GM21423 (cell line): ENCODE results near the gene USP6NL.
A peak's percentile ranks its signal among the peaks of the same experiment; 100 is the strongest.
"Not testable (repeated sequence)": the region's sequence is repeated elsewhere in the genome, so short reads cannot be mapped to it uniquely, and the experiment has no call there.

Experiments used
- ATAC-seq: cut with Tn5 transposase; IDR thresholded peaks from one replicate; pipeline ENCODE4 v1.9.1; 2021; ENCODE audit warnings: mild to moderate bottlenecking, moderate library complexity; ENCODE audit not compliant: unreplicated experiment

USP6NL gene

DNA sequence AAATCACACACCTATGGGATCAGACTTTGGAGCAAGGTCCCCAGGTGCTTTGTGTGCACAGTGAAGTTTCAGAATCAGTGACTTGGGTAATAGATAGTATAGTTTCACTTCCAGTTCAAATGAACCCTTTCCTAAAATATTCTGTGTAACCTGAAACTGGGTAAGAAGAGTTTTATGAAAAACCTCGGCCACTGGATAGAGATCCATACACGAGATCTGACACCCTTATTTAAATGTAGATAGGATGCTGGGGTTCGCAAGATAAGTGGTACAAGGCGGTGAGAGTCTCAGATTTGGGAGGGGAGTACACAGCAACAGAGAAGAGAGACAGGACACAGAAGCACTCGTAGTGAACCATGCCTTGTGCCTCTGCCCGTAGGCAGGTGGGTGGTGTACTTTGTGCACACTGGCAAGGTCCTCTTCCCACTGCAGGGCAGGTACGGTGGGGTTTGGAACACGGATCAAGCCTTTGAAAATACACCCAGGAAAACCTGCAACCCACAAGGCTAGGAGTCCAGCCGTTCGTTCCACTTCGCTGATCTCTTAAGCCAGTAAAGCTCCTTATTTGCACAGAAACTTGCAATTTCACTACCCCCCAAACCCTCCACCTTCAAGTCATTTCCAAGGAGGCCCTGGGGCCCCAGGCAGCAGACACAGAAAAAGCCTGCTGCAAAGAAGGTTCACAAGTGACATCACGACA lies 162.8 kb downstream of the USP6NL start:
- peak; percentile 88 for ATAC-seq

- ATAC-seq, result peak; percentile 40
Measured at GRCh38 chr10:11448190-11448544, 163.3 kb downstream of the USP6NL start.

GRCh38 chr10:11447586-11447985 lies 163.9 kb downstream of the USP6NL start:
- no peak for ATAC-seq

DNA sequence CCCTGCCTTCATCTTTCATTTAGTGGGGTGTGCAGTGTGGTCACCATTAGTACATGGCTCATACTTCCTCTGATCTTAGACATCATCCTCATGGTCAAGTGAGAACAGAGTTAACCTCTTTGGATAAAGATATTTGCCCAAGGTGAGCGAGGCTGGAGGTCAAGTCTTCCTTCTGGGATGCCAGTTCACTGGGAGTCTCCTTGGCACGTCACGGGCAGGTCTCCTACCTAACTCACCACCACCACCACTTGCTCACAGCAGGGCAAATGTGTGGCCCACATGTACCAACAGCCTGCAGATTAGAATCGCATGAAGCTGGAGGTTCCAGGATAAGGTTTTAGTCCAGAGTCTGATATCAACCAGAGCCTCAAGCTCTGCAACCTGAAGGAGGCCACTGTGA lies 164.6 kb downstream of the USP6NL start:
- no peak for ATAC-seq

GRCh38 chr10:11446133-11446532 lies 165.3 kb downstream of the USP6NL start:
- no peak for ATAC-seq

- ATAC-seq, result no peak
Measured at GRCh38 chr10:11444531-11445228, 166.8 kb downstream of the USP6NL start.

DNA sequence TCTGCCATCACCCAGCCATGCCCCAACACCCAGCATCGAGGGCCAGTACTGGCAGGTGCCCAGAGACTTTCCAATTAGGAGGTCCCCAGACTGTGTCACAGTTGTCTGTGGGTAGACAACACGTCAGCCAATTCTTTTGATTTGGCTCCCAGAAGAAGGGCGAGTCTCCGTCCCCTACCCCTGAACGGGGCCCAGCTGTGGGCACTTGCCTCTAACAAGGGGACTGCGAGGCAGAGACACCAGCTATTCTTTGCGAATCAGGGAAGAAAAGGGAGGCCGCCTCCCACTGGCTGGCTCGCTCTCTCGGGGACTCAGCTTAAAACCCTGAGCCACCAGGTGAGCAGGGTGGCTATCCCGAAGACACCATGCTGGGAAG lies 167.3 kb downstream of the USP6NL start:
- no peak for ATAC-seq

DNA sequence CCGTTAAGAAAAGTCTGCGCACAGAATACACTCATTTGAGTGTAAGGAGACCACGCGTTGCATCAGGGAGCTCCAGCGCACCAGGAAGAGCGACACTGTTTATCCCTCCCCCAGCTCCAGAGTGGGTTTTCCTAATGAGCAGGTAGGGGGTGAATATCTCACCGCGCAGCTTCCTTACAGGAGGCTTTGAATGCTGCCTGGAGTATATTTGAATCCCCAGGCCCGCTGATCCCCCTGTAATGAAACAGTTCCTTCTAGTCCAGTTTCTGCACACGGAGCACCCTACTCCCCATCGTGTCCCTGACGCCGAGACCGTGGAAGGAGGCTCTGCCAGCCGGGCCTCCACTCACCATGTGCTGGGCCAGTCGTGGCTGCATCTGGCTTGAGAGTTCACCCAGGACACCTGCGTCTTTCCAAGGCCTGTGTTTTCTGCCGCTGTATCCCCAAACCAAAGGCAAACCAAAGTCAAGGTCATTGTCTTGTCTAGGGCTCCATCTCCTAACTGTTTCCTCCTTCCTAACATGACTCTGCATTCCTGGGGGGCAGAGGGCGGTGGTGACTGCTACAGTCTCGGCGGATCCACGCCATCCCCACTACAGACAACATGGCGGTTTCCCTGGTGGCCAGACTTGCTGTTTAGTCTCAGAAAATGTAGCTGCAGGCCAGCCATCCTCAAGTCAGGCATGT lies 167.8 kb downstream of the USP6NL start:
- ATAC-seq, result no peak

DNA sequence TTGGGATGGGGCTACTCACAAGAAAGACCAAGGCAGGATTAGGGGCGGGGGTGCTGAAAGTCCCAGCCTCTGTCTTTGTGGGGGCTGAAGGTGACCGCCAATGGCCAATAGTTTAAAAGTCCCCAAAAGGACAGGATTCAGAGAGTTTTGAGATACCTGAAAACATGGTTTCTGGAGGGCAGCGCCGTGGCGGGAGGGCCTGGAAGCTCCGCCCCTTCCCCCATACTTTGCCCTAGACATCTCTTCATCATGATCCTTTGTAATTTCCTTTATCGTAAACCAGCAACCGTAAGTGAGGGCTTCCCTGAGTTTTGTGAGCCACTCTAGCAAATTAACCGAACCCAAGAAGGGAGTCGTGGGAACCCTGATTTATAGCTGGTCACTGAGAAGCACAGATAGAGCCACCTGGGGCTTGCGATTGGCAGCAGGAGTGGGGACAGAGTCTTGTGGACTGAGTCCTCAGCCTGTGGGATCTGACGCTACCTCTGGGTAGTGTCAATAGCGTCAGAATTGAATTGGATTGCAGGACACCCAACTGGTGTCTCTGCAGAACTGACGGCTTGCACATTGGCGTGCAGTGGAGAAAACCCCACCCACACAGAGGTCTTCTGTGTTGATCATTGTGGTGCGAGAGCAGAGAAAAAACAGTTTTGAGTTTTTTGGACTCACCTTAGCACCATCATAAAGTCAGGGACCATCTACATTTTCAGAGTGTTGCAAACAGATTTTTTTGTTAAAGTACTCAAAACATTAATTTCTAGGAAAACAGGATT lies 169.3 kb downstream of the USP6NL start:
- ATAC-seq, result no peak

GRCh38 chr10:11441151-11441535 lies 170.3 kb downstream of the USP6NL start:
- ATAC-seq, result no peak

- ATAC-seq, result no peak
Measured at GRCh38 chr10:11440250-11441150, 170.9 kb downstream of the USP6NL start.

- no peak for ATAC-seq
Measured at GRCh38 chr10:11439523-11440053, 171.9 kb downstream of the USP6NL start.

GRCh38 chr10:11437391-11438142 lies 173.9 kb downstream of the USP6NL start:
- ATAC-seq, result no peak

GRCh38 chr10:11436445-11436844 lies 175.0 kb downstream of the USP6NL start:
- ATAC-seq, result not testable (repeated sequence)

- ATAC-seq, result no peak
Measured at GRCh38 chr10:11435581-11435981, 175.9 kb downstream of the USP6NL start.

DNA sequence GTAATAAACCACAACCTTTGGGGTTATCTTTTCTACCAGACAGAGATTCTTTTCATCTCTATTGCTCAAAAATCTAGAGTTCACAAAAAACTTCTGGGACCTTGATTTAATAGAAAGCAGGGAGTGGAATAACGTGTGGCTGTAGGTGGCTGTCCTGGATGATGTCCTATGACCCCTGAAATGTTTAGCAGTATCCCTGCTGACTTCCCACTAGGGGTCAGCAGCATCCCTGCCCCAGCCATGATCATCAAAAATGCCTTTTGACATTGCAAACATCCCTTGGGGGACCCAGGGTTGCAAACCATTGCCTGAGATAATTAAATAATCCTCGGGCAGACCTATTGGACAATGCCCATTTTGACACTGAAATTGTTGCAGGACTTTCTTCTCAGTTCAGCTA lies 177.1 kb downstream of the USP6NL start:
- no peak for ATAC-seq

DNA sequence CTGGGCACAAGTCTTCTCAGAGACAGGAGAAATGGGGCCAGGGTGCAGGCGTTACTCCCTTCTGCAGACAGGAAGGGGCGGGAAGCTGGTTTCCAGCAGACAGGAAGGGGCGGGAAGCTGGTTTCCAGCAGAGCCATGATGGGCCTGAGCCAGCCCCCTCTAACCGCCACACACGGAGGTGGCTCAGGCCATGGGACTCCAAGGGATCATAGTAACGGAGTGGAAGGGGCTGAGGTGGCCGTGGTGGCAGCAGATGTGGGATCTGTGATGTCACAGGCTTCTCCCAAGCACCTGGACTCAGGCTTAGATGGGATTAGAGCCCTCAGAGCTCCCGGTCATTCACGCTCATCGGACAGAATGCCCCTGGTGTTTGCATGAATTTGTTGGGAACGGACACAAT lies 177.8 kb downstream of the USP6NL start:
- no peak for ATAC-seq

GRCh38 chr10:11431216-11431555 lies 180.3 kb downstream of the USP6NL start:
- no peak for ATAC-seq

DNA sequence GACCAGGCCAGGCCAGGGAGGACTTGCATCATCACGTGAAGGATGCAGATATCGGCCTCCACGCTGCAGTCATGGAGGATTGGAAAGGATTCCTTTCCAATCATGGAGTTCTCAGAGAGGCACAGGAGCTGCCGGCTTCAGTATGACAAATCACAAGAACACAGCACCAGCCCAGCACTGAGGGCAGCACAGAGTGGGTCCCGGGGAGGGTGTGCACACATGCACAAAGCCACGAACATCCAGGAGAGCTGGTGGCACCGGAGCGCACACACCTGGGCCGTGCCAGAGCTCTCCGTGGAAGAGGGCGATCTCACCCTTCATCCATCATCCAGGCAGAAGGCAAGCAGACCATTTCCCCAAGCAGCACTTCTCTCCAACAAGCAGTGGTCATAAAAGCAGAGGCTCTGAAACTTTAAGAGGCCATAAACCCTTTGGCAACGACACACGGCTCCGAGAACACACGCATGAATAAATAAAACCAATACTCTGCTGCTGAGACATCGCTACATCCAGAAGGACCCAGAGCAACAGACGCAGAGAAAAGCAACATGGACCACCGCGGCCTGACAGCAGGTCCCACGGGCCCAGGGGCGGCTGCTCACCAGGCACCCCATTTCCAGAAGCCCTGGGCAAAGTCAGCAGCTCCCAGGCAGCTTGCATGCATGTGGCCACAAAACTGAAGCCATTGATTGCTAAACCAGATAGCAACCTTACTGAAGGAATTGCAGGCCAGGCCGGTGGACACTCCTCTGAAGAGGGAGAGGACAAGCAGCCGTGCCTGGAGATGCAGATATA lies 180.8 kb downstream of the USP6NL start:
- no peak for ATAC-seq
